NCI-H526 (cell line): Measurements from ENCODE around the gene TMA7.
"Not testable (repeated sequence)": the region's sequence is repeated elsewhere in the genome, so short reads cannot be mapped to it uniquely, and the experiment has no call there.

ENCODE experiments used
- DNase-seq, 2 experiments: peaks; one replicate each; lab custom pipeline; 2025; lab: John Stamatoyannopoulos, UW

Gene TMA7

GRCh38 chr3:48436477-48436787 lies 3.6 kb upstream of the TMA7 start:
- no peak for DNase-seq

GRCh38 chr3:48436855-48437254 lies 3.2 kb upstream of the TMA7 start:
- DNase-seq, result no peak

- DNase-seq, result no peak
Measured at GRCh38 chr3:48437812-48438211, 2.2 kb upstream of the TMA7 start.

GRCh38 chr3:48440590-48440958 lies 517 bp downstream of the TMA7 start:
- peak in 1 of 2 experiments; percentile 37 for DNase-seq

- DNase-seq, result no peak
Measured at GRCh38 chr3:48441940-48442339, 1.9 kb downstream of the TMA7 start.

GRCh38 chr3:48445277-48445882 lies 5.3 kb downstream of the TMA7 start:
- no peak for DNase-seq

- no peak for DNase-seq
Measured at GRCh38 chr3:48446043-48446424, 6.0 kb downstream of the TMA7 start.

GRCh38 chr3:48446425-48447193 lies 6.6 kb downstream of the TMA7 start, which contains the start of gene ATRIP:
Gene ATRIP, plus strand, starts transcription at chr3:48446737. Its CDS starts 109 bp downstream, at chr3:48446846.
- DNase-seq, result peak; percentile 53 to 94

- no peak for DNase-seq
Measured at GRCh38 chr3:48451270-48451669, 11.2 kb downstream of the TMA7 start.

GRCh38 chr3:48456456-48456855 lies 16.4 kb downstream of the TMA7 start:
- peak in 1 of 2 experiments; percentile 64 for DNase-seq

GRCh38 chr3:48459331-48459730 lies 19.3 kb downstream of the TMA7 start:
- no peak for DNase-seq

- DNase-seq, result no peak
Measured at GRCh38 chr3:48459773-48460516, 19.9 kb downstream of the TMA7 start.

- DNase-seq, result no peak
Measured at GRCh38 chr3:48460517-48460902, 20.5 kb downstream of the TMA7 start.

GRCh38 chr3:48461767-48462166 lies 21.7 kb downstream of the TMA7 start:
- not testable (repeated sequence) for DNase-seq

- DNase-seq, result no peak
Measured at GRCh38 chr3:48463703-48464102, 23.6 kb downstream of the TMA7 start.

- no peak for DNase-seq
Measured at GRCh38 chr3:48464713-48465221, 24.7 kb downstream of the TMA7 start.

- DNase-seq, result no peak
Measured at GRCh38 chr3:48465237-48465530, 25.1 kb downstream of the TMA7 start.

GRCh38 chr3:48465531-48466378 lies 25.7 kb downstream of the TMA7 start:
- peak; percentile 80 to 90 for DNase-seq

GRCh38 chr3:48466386-48467109 lies 26.5 kb downstream of the TMA7 start:
- DNase-seq, result no peak

GRCh38 chr3:48467110-48467454 lies 27.0 kb downstream of the TMA7 start:
- DNase-seq, result no peak

GRCh38 chr3:48467473-48468267 lies 27.6 kb downstream of the TMA7 start:
- no peak for DNase-seq
